ENCODE results near the gene MARCHF11. TPM values are rescaled to one million over a fixed set of nuclear protein-coding genes. Genes with fewer than 3 reads are reported as not detected.

The MARCHF11 gene
- total RNA-seq (not detected in 2 replicates), polyA plus RNA-seq (not detected in 2 replicates)

GRCh38 chr5:16179511-16179935, at the start of gene MARCHF11:
Gene MARCHF11, minus strand, starts transcription at chr5:16179791. Its CDS starts 216 bp downstream, at chr5:16179575.
- peak within 1 kb of the TSS; percentile 92 for H3K4me2 ChIP-seq
- H3K4me1 ChIP-seq (ENCODE audit: insufficient read depth), result no peaks in the 10 kb centered on the region
- H3K4me3 ChIP-seq, result peak within 1 kb of the TSS; percentile 20
- peak; percentile 36 for DNase-seq (ENCODE audit: low spot score)
- H3K9me3 ChIP-seq (ENCODE audit: low read depth), result no peaks in the 10 kb centered on the region
- H3K36me3 ChIP-seq (replicated peaks; ENCODE audit: insufficient read depth, low read depth), result no peaks in the 10 kb centered on the region
- H2AFZ ChIP-seq, result no peak within 1 kb of the TSS
- peaks cover 69% of the 10 kb centered on the region for H3K27me3 ChIP-seq
- no peak for TF ChIP-seq EZH2phosphoT487 (IDR thresholded peaks at IDR 0.05; ENCODE audit: low read depth, severe bottlenecking, unreplicated experiment)
- no CpG with 5 or more reads among the region's 59 CpGs for WGBS (ENCODE audit: low lambda C conversion rate, missing lambda C conversion rate)
- no peaks in the 10 kb centered on the region for H3K9me2 ChIP-seq (replicated peaks; ENCODE audit: insufficient read depth)
- H4K20me1 ChIP-seq (ENCODE audit: insufficient read depth, poor library complexity, severe bottlenecking), result no peaks in the 10 kb centered on the region
- no peak within 1 kb of the TSS for H3K27ac ChIP-seq
- H3K79me2 ChIP-seq, result no peaks in the 10 kb centered on the region

- H3K27ac ChIP-seq, result no peak overlapping the region
- H3K9me2 ChIP-seq (replicated peaks; ENCODE audit: insufficient read depth), result no peaks in the 10 kb centered on the region
- no peaks in the 10 kb centered on the region for H3K9me3 ChIP-seq (ENCODE audit: low read depth)
- DNase-seq (ENCODE audit: low spot score), result no peak
- WGBS (ENCODE audit: low lambda C conversion rate, missing lambda C conversion rate), result 83% methylated on average over 5 of the region's 5 CpGs
- H3K4me3 ChIP-seq, result no peak overlapping the region
- no peak overlapping the region for H3K4me2 ChIP-seq
- TF ChIP-seq, protein P1, sequence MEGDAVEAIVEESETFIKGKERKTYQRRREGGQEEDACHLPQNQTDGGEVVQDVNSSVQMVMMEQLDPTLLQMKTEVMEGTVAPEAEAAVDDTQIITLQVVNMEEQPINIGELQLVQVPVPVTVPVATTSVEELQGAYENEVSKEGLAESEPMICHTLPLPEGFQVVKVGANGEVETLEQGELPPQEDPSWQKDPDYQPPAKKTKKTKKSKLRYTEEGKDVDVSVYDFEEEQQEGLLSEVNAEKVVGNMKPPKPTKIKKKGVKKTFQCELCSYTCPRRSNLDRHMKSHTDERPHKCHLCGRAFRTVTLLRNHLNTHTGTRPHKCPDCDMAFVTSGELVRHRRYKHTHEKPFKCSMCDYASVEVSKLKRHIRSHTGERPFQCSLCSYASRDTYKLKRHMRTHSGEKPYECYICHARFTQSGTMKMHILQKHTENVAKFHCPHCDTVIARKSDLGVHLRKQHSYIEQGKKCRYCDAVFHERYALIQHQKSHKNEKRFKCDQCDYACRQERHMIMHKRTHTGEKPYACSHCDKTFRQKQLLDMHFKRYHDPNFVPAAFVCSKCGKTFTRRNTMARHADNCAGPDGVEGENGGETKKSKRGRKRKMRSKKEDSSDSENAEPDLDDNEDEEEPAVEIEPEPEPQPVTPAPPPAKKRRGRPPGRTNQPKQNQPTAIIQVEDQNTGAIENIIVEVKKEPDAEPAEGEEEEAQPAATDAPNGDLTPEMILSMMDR (IDR thresholded peaks at IDR 0.05; ENCODE audit: poor library complexity), result no peak
- no peak for TF ChIP-seq EZH2 (IDR thresholded peaks at IDR 0.05; ENCODE audit: borderline replicate concordance)
- TF ChIP-seq EZH2phosphoT487 (IDR thresholded peaks at IDR 0.05; ENCODE audit: low read depth, severe bottlenecking, unreplicated experiment), result no peak
- H3K4me1 ChIP-seq (ENCODE audit: insufficient read depth), result no peaks in the 10 kb centered on the region
- H3K79me2 ChIP-seq, result no peaks in the 10 kb centered on the region
- no peak overlapping the region for H2AFZ ChIP-seq
- H3K36me3 ChIP-seq (replicated peaks; ENCODE audit: insufficient read depth, low read depth), result no peaks in the 10 kb centered on the region
- no peaks in the 10 kb centered on the region for H4K20me1 ChIP-seq (ENCODE audit: insufficient read depth, poor library complexity, severe bottlenecking)
- no peaks in the 10 kb centered on the region for H3K27me3 ChIP-seq
Measured at GRCh38 chr5:16225927-16226326, 46.3 kb upstream of the MARCHF11 start.

DNA sequence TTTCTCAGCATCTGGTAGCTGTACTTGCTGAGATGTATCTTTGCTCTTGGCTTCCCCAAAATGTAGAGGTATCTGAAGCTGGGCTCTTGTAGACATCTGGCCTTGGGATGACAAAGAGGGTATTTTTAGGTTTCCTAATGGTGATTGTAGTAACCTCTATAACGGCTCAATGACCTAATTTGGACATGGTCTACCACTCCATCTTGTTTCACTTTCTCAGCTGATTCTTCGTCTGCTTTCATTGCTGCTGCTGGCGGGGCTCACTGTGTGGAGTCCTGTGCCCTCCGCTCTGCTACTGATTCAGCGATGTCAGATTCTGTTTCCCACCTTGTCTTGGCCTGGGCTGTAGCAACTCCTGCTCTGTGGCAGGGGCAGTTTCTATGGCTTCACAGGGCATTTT, 12.7 kb upstream of the MARCHF11 start:
- WGBS (ENCODE audit: low lambda C conversion rate, missing lambda C conversion rate), result 90% methylated on average over 5 of the region's 5 CpGs
- TF ChIP-seq, protein P1 (IDR thresholded peaks at IDR 0.05; ENCODE audit: poor library complexity), result no peak
- TF ChIP-seq EZH2phosphoT487 (IDR thresholded peaks at IDR 0.05; ENCODE audit: low read depth, severe bottlenecking, unreplicated experiment), result no peak
- TF ChIP-seq EZH2 (IDR thresholded peaks at IDR 0.05; ENCODE audit: borderline replicate concordance), result no peak
- Histone ChIP-seq H3K9me2 (replicated peaks; ENCODE audit: insufficient read depth) (no peaks in the 10 kb centered on the region), H3K27ac (no peak overlapping the region), H3K79me2 (no peaks in the 10 kb centered on the region), H3K9me3 (ENCODE audit: low read depth) (no peaks in the 10 kb centered on the region), H2AFZ (no peak overlapping the region), H3K4me2 (no peak overlapping the region), H3K4me3 (no peak overlapping the region), H3K27me3 (no peaks in the 10 kb centered on the region), H3K36me3 (replicated peaks; ENCODE audit: insufficient read depth, low read depth) (no peaks in the 10 kb centered on the region), H3K4me1 (ENCODE audit: insufficient read depth) (no peaks in the 10 kb centered on the region), H4K20me1 (ENCODE audit: insufficient read depth, poor library complexity, severe bottlenecking) (no peaks in the 10 kb centered on the region)
- DNase-seq (ENCODE audit: low spot score), result no peak

DNA sequence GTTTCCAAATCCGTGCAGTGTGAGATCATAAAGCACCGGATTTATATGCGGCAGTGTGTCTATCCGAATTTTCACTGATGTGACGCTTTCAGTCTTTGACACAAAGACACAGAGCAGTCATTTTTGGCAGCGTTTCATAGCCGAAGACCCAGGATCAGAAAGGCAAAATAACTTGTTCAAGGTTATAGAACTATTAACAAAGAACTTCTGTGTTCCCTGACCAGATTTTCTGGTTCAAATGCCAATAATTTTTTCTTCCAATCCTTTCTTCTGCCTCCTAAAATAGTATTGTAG, 1.1 kb upstream of the MARCHF11 start:
- WGBS (ENCODE audit: low lambda C conversion rate, missing lambda C conversion rate), result 61% methylated on average over 7 of the region's 7 CpGs
- H3K9me3 ChIP-seq (ENCODE audit: low read depth), result no peaks in the 10 kb centered on the region
- H3K4me2 ChIP-seq, result peak overlapping the region; percentile 92

More for the DNA sequence above, 1.1 kb upstream of the MARCHF11 start:
- no peaks in the 10 kb centered on the region for H3K79me2 ChIP-seq
- no peak overlapping the region for H3K4me3 ChIP-seq
- DNase-seq (ENCODE audit: low spot score), result no peak
- no peak overlapping the region for H3K27ac ChIP-seq
- H3K27me3 ChIP-seq, result peaks cover 65% of the 10 kb centered on the region
- no peaks in the 10 kb centered on the region for H3K4me1 ChIP-seq (ENCODE audit: insufficient read depth)
- TF ChIP-seq EZH2phosphoT487 (IDR thresholded peaks at IDR 0.05; ENCODE audit: low read depth, severe bottlenecking, unreplicated experiment) (no peak), EZH2 (IDR thresholded peaks at IDR 0.05; ENCODE audit: borderline replicate concordance) (peak; percentile 21)
- TF ChIP-seq, protein P1 (IDR thresholded peaks at IDR 0.05; ENCODE audit: poor library complexity), result no peak
- H2AFZ ChIP-seq, result no peak overlapping the region
- H4K20me1 ChIP-seq (ENCODE audit: insufficient read depth, poor library complexity, severe bottlenecking), result no peaks in the 10 kb centered on the region
- H3K9me2 ChIP-seq (replicated peaks; ENCODE audit: insufficient read depth), result no peaks in the 10 kb centered on the region
- H3K36me3 ChIP-seq (replicated peaks; ENCODE audit: insufficient read depth, low read depth), result no peaks in the 10 kb centered on the region
